Measurements from ENCODE around the gene MSRB3.

- TF ChIP-seq POLR2AphosphoS5 (IDR thresholded peaks at IDR 0.05; ENCODE audit: borderline replicate concordance, low read depth, low read length) = no peak
- no peak for TF ChIP-seq EZH2 (IDR thresholded peaks at IDR 0.05)
Observed at GRCh38 chr12:65403188-65403587, 124.7 kb downstream of the MSRB3 start.
